GM12873 (cell line): ENCODE results near the gene PAK3.

Source experiments
- CTCF ChIP-seq: IDR thresholded peaks from 2 replicates; pipeline ENCODE4 v1.5.1; 2012; ENCODE audit warnings: low read depth, mild to moderate bottlenecking, moderate library complexity, low read length, control low read depth; ENCODE audit not compliant: insufficient read depth; ENCODE audit errors: missing control alignments

The PAK3 gene

DNA sequence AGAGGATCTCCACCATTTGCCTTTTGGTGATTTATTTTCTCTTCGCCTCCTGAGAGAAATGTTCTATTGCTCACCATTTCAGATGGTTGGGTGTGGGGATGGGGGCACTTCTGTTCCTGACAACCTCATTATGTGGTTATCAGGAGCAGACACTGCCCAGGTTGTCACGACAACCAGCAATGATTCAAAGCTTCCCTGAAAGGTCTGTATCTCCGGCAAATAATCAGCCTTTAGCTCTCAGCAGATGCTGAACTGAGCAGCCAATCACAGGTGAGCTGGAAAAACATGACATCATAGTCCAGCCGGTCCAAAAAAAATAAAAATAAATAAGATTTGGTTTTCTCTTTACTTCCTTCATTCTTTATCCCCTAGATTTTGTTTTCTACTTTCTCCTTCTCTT lies 5.5 kb upstream of the PAK3 start:
- no peak for TF ChIP-seq CTCF

- peak; percentile 83 for TF ChIP-seq CTCF
These were observed 2.9 kb downstream of the PAK3 start for GRCh38 chrX:111098874-111099273.

- peak; percentile 64 for TF ChIP-seq CTCF
These were observed 4.2 kb downstream of the PAK3 start for GRCh38 chrX:111100191-111100590.

DNA sequence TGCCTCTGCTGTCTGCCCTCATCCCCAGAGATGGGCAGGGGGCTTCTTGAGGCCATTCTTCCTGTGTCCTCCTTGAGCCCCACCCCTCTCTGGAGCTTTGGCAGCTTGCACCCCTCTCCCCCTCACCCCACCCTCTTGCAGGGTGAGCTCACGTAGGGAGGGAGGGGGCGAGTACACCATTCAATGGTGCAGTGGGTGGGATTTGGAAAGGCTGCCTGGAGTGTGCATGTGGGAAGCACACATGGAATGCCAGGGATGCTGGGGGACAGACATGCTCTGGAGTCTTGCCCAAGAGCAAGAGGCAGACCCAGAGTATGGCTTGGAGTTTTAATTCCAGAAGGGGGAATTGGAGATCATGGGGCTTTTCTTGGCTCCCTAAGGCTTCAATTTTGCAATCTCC lies 5.6 kb downstream of the PAK3 start:
- no peak for TF ChIP-seq CTCF

- no peak for TF ChIP-seq CTCF
These were observed 6.6 kb downstream of the PAK3 start for GRCh38 chrX:111102636-111103035.

GRCh38 chrX:111103246-111103645 lies 7.3 kb downstream of the PAK3 start:
- TF ChIP-seq CTCF, result no peak

DNA sequence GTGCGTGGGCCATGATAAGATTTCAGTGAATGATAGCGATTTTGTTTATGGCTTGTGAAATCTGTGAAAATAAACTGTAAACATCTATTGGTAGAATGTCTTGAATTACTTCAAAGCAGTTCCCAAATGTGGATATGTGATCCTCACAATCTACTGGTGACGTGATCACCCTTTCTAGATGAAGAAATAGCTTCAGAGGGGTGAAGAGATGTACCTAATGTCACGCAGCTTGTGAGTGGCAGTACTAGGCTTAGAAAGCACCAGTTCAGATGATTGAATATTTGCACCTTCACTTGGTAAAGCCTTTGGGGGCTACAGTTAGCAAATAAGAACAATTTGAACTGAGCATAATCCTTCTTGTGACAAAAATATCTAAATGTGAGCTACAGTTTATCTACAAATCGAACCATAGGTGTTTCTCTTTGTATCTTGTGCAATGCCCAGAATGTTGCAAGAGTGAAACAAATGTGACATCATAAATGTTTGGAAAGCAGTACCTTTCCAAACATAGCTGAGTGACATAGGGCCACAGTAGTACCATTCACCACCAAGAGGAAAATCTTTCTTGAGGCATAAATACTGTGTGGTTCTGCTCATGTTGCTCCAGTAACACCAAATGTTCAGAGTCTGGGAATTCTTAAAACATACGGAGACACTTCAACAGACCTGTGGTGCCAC lies 14.2 kb downstream of the PAK3 start:
- no peak for TF ChIP-seq CTCF

GRCh38 chrX:111114806-111115205 lies 18.8 kb downstream of the PAK3 start:
- no peak for TF ChIP-seq CTCF
